Spleen (tissue), 11 donors: ENCODE results near the gene SLC9A7. TPM values are rescaled to one million over a fixed set of nuclear protein-coding genes. Genes with fewer than 3 reads are reported as not detected.

Experiments
- DNase-seq: peaks from one replicate; pipeline ENCODE4 v3.0.0-alpha.2; 2020
- H3K27ac ChIP-seq, 8 donors: fragments of 200-600 bp; sonication (generic) in 7 of 8; 1 replicate in 4 of 8; 2 replicates in 4 of 8; pipeline versions ENCODE4 v1.5.0 to v1.8.0; 2016 to 2021; ENCODE audit warnings: inconsistent platforms in 4 of 8, mild to moderate bottlenecking in 4 of 8, moderate library complexity in 1 of 8
- H3K27me3 ChIP-seq, 7 donors: fragments of 200-600 bp; sonication (generic) in 6 of 7; replicated peaks in 1 of 7; 1 replicate in 4 of 7; 2 replicates in 3 of 7; pipeline versions ENCODE4 v1.5.0 to v1.8.0; 2016 to 2021; ENCODE audit warnings: inconsistent platforms in 3 of 7, mild to moderate bottlenecking in 1 of 7
- H3K36me3 ChIP-seq, 6 donors: fragments of 200-600 bp; sonication (generic) in 5 of 6; 1 replicate in 4 of 6; 2 replicates in 2 of 6; pipeline versions ENCODE4 v1.5.0 to v1.8.0; 2016 to 2021; ENCODE audit warnings: inconsistent platforms in 2 of 6
- H3K4me1 ChIP-seq, 6 donors: fragments of 200-600 bp; sonication (generic) in 5 of 6; 1 replicate in 3 of 6; 2 replicates in 3 of 6; pipeline versions ENCODE4 v1.5.0 to v1.8.0; 2016 to 2021; ENCODE audit warnings: inconsistent platforms in 3 of 6
- H3K4me3 ChIP-seq, 8 donors: fragments of 200-600 bp; sonication (generic) in 7 of 8; 1 replicate in 4 of 8; 2 replicates in 4 of 8; pipeline versions ENCODE4 v1.5.0 to v1.8.0; 2016 to 2021; ENCODE audit warnings: inconsistent platforms in 4 of 8, mild to moderate bottlenecking in 4 of 8, moderate library complexity in 2 of 8
- H3K9me3 ChIP-seq, 8 donors: fragments of 200-600 bp; sonication (generic) in 7 of 8; 1 replicate in 4 of 8; 2 replicates in 4 of 8; pipeline versions ENCODE4 v1.5.0 to v1.8.0; 2016 to 2021; ENCODE audit warnings: inconsistent platforms in 4 of 8
- POLR2A ChIP-seq, 3 donors: fragments of 450-650 bp; IDR thresholded peaks; one replicate each; pipeline ENCODE4 v1.5.1; 2017; ENCODE audit warnings: antibody characterized with exemption in 3 of 3, mild to moderate bottlenecking in 1 of 3
- POLR2AphosphoS5 ChIP-seq, 3 donors: sonication (generic); formaldehyde crosslinking; IDR thresholded peaks; one replicate each; pipeline ENCODE4 v1.5.1; 2017; ENCODE audit warnings: antibody characterized with exemption in 3 of 3
- WGBS, 5 donors: extraction: QIAGEN DNeasy Blood & Tissue Kit in 3 of 5; methylation state at CpG; one replicate each; pipeline versions ENCODE4 v1.1.5 to v1.1.7; 2013 to 2018; 5-methylcytosine and 5-hydroxymethylcytosine counted together
- intact Hi-C: fragments of 100-400 bp; cut with DNase I; formaldehyde crosslinking; loops from one replicate; pipeline ENCODE4 v1.15.0; 2023; ENCODE audit warnings: low total_unique reads
- polyA plus RNA-seq, 3 donors: library from polyadenylated mRNA; stranded (reverse); fragments of 200-250 nt; gene quantifications; one replicate each; pipeline ENCODE4 v1.2.1, GENCODE V29; 2013
- total RNA-seq, 7 donors: library from RNA; depleted of rRNA in 3 of 7; stranded (reverse); fragments of >200 nt in 3 of 7; fragmentation: NEBNext Ultra II Directional in 4 of 7; extraction: Animal tissue kit (Norgen Biotek cat#: 25700) in 4 of 7; gene quantifications; one replicate each; pipeline versions ENCODE4 v1.1.0 to v1.2.1, GENCODE V29; 2016 to 2021
- TF ChIP-seq, protein P1 (sequence below), 11 experiments: fragments of 200-600 bp in 7 of 11; fragments of 450-650 bp in 4 of 11; sonication (generic) in 4 of 11; IDR thresholded peaks in 8 of 11; conservative IDR thresholded peaks in 3 of 11; 1 replicate in 7 of 11; 2 replicates in 4 of 11; pipeline versions ENCODE4 v1.4.0 to v1.8.0; 2016 to 2021; ENCODE audit warnings: antibody characterized with exemption in 11 of 11, inconsistent platforms in 4 of 11, mild to moderate bottlenecking in 1 of 11
- donor health status: healthy with polysubstance abuse.
- donor health status: DM: no; HTN: no; CAD: no; lungs with moderate emphysema.
- donor health status: DM: no; HTN: no; CAD: no.
- donor health status: Bipolar disorder and iron deficiency.
- donor health status: healthy.
- donor health status: DM: no; HTN: no; CAD: no.
- donor health status: DM: yes; HTN: yes; CAD: no.

SLC9A7 gene
- total and polyA plus RNA-seq, 10 donors = 3.2 to 25.2 (median 11.1) TPM

DNA sequence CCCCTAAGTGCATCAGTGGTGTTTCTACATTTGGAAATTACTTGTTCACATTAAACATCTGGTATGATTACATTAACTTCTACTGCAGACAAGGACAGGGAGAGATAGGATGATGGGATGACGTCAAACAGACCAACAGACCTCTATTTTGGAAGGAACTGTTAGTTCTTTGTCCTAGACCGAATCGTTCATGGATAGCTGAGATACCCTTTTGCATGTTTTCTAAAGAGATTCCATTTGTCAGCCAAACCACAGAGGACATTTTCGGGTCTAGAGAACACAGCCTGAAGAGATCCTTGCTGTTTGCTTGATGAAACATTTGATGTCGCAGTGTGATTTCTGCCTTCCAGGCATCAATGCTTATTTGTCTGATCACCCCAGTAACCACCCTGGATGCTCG, 157.6 kb downstream of the SLC9A7 start:
- H3K9me3 ChIP-seq = no peaks in the 10 kb centered on the region
- DNase-seq = no peak
- TF ChIP-seq POLR2AphosphoS5 (IDR thresholded peaks at IDR 0.05) = no peak
- TF ChIP-seq POLR2A (IDR thresholded peaks at IDR 0.05) = no peak
- H3K4me3 ChIP-seq = no peak overlapping the region
- peaks cover 0 to 14% (median 2%) of the 10 kb centered on the region in 6 donors for H3K4me1 ChIP-seq
- WGBS, 5 donors = 57 to 88% (median 69%) methylated on average over 6 of the region's 6 CpGs
- peaks cover 0 to 6% (median 0%) of the 10 kb centered on the region in 6 donors for H3K36me3 ChIP-seq
- H3K27me3 ChIP-seq = no peaks in the 10 kb centered on the region
- peak overlapping the region in 2 of 8 donors; percentile 21 to 34 for H3K27ac ChIP-seq
- intact Hi-C loops = no loop called here

DNA sequence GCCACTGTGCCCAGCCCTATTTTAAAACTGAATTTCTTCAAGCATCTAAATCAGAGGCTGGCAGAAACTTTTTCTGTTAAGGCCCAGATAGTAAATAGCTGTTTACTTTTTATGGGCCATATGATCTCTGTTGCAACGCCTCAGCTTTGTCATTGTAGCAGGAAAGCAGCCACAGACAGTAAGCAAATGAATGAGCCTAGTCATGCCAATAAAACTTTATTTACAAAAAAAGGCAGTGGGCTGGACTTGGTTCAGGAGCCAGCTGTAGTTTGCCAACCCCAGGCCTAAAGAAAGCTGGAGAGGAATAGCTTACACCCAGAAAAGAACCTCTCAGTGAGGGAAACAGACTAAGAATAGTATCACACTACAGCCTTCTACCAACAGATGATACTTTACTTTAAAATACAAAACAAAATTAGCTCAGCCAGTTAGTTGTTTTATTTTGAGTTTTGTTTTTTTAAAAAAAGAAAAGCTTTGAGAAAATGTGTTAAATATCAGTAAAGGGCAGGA, 159.8 kb downstream of the SLC9A7 start:
- H3K9me3 ChIP-seq = no peaks in the 10 kb centered on the region
- no peak for TF ChIP-seq POLR2A (IDR thresholded peaks at IDR 0.05)
- TF ChIP-seq, protein P1, sequence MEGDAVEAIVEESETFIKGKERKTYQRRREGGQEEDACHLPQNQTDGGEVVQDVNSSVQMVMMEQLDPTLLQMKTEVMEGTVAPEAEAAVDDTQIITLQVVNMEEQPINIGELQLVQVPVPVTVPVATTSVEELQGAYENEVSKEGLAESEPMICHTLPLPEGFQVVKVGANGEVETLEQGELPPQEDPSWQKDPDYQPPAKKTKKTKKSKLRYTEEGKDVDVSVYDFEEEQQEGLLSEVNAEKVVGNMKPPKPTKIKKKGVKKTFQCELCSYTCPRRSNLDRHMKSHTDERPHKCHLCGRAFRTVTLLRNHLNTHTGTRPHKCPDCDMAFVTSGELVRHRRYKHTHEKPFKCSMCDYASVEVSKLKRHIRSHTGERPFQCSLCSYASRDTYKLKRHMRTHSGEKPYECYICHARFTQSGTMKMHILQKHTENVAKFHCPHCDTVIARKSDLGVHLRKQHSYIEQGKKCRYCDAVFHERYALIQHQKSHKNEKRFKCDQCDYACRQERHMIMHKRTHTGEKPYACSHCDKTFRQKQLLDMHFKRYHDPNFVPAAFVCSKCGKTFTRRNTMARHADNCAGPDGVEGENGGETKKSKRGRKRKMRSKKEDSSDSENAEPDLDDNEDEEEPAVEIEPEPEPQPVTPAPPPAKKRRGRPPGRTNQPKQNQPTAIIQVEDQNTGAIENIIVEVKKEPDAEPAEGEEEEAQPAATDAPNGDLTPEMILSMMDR (IDR thresholded peaks at IDR 0.05 in 8 of 11, conservative IDR thresholded peaks at IDR 0.05 in 3 of 11) = no peak
- TF ChIP-seq POLR2AphosphoS5 (IDR thresholded peaks at IDR 0.05) = no peak
- no peak for DNase-seq
- intact Hi-C loops = no loop called here
- H3K27me3 ChIP-seq = peaks cover 0 to 6% (median 0%) of the 10 kb centered on the region in 7 donors
- H3K27ac ChIP-seq = no peak overlapping the region
- 40 to 95% (median 55%) methylated on average over 1 of the region's 1 CpG; no CpG with 5 or more reads in 1 of the 5 donors for WGBS, 5 donors
- H3K4me3 ChIP-seq = no peak overlapping the region
- peaks cover 0 to 6% (median 0%) of the 10 kb centered on the region in 6 donors for H3K36me3 ChIP-seq
- peaks cover 0 to 18% (median 2%) of the 10 kb centered on the region in 6 donors for H3K4me1 ChIP-seq

DNA sequence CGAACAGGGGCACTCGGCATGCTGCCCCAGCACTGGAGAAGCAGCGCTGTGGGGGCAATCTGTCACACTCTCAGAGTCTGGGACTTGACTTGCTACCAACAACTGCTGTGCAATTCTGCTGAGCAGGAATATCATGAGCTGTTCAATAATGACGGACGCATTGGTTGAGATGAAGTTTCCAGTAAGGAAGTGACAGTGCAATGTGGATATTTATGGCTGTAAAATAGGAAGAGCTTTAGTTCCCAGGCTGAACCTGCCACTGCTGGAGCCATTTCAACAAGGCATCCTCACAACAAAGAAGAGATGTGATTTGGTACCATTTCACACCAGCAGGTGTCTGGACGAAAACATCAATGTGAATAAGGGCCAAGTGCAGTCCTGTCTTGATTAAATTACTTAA, 161.1 kb downstream of the SLC9A7 start:
- intact Hi-C loops = no loop called here
- Histone ChIP-seq H3K9me3 (no peaks in the 10 kb centered on the region), H3K4me1 (peaks cover 0 to 18% (median 2%) of the 10 kb centered on the region in 6 donors), H3K36me3 (peaks cover 0 to 6% (median 0%) of the 10 kb centered on the region in 6 donors), H3K27me3 (peaks cover 0 to 6% (median 0%) of the 10 kb centered on the region in 7 donors), H3K27ac (peak overlapping the region in 2 of 8 donors; percentile 28 to 37), H3K4me3 (no peak overlapping the region)
- no peak for DNase-seq
- 39 to 66% (median 57%) methylated on average over 5 to 6 of the region's 6 CpGs for WGBS, 5 donors
- TF ChIP-seq POLR2AphosphoS5 (IDR thresholded peaks at IDR 0.05) = peak in 1 of 3 donors; percentile 21
- TF ChIP-seq POLR2A (IDR thresholded peaks at IDR 0.05) = no peak

DNA sequence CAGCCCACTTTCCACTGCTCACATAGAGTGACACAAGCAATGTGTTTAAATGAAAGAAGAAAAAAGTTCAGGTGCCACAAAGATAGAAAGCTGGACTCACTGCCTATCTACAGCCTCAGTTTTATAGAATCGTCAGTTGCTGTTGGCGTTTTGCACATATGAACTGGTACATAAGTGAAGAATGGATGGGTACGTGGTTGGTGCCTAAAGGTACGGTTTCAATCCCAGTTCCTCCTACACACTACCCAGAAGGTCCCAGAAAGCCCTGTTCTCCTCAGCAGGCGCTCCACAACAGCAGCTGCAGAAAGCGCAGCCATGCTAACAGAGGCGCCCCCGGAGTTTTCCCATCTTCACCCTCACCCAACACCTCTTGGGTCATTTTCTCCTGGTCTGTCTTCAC, 161.7 kb downstream of the SLC9A7 start:
- H3K4me3 ChIP-seq = no peak overlapping the region
- TF ChIP-seq, protein P1 (IDR thresholded peaks at IDR 0.05 in 8 of 11, conservative IDR thresholded peaks at IDR 0.05 in 3 of 11) = no peak
- TF ChIP-seq POLR2AphosphoS5 (IDR thresholded peaks at IDR 0.05) (no peak), POLR2A (IDR thresholded peaks at IDR 0.05) (no peak)
- no peak for DNase-seq
- no peaks in the 10 kb centered on the region for H3K9me3 ChIP-seq
- H3K27ac ChIP-seq = peak overlapping the region in 1 of 8 donors; percentile 37
- peaks cover 0 to 6% (median 0%) of the 10 kb centered on the region in 7 donors for H3K27me3 ChIP-seq
- peaks cover 0 to 18% (median 2%) of the 10 kb centered on the region in 6 donors for H3K4me1 ChIP-seq
- intact Hi-C loops = no loop called here
- 83 to 97% (median 89%) methylated on average over 8 of the region's 8 CpGs for WGBS, 5 donors
- H3K36me3 ChIP-seq = peaks cover 0 to 6% (median 0%) of the 10 kb centered on the region in 6 donors

DNA sequence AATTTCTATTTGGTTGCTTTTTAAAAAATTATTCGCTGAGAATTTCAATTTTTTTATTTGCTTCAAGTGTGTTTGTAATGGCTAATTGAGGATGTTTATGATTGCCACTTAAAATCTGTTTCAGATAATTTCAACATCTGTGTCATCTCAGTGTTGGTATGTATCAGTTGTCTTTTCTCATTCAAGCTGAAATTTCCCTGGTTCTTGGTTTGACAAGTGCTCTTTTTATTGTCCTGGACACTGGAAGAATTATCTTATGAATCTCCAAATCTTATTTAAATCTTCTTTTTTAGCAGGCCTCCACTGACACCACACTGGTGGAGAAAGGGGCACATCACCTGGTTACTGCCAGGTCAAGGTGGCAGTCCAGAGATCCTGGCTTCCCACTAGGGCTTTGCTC, 163.8 kb downstream of the SLC9A7 start:
- intact Hi-C loops = no loop called here
- no peaks in the 10 kb centered on the region for H3K9me3 ChIP-seq
- H3K36me3 ChIP-seq = no peaks in the 10 kb centered on the region
- TF ChIP-seq POLR2AphosphoS5 (IDR thresholded peaks at IDR 0.05) (no peak), POLR2A (IDR thresholded peaks at IDR 0.05) (no peak)
- TF ChIP-seq, protein P1 (IDR thresholded peaks at IDR 0.05 in 8 of 11, conservative IDR thresholded peaks at IDR 0.05 in 3 of 11) = no peak
- peaks cover 0 to 6% (median 0%) of the 10 kb centered on the region in 7 donors for H3K27me3 ChIP-seq
- H3K4me3 ChIP-seq = no peak overlapping the region
- WGBS, 5 donors = 61 to 96% (median 87%) methylated on average over 1 of the region's 1 CpG
- no peak overlapping the region for H3K27ac ChIP-seq
- peaks cover 0 to 24% (median 5%) of the 10 kb centered on the region in 6 donors for H3K4me1 ChIP-seq
- DNase-seq = no peak
